H9 (cell line): ENCODE data around the gene CAV3. TPM values are rescaled to one million over a fixed set of nuclear protein-coding genes. Genes with fewer than 3 reads are reported as not detected.

ENCODE experiments used
- DNase-seq: peaks from one replicate; pipeline ENCODE4 v3.0.0-alpha.2; 2017
- H2AFZ ChIP-seq: one replicate; pipeline ENCODE4 v1.6.1; 2013; ENCODE audit warnings: mild to moderate bottlenecking, low read length, control low read depth, moderate library complexity
- H2AK5ac ChIP-seq: 2 replicates; pipeline ENCODE4 v1.6.1; 2013; ENCODE audit warnings: low read length, control low read depth, mixed read lengths; ENCODE audit not compliant: insufficient read length
- H2BK120ac ChIP-seq: one replicate; pipeline ENCODE4 v1.6.1; 2013; ENCODE audit warnings: low read depth, mild to moderate bottlenecking, low read length, control low read depth, inconsistent platforms; ENCODE audit not compliant: poor library complexity, severe bottlenecking
- H2BK12ac ChIP-seq: 2 replicates; pipeline ENCODE4 v1.6.1; 2013; ENCODE audit warnings: low read length, control low read depth, mixed read lengths, low read depth; ENCODE audit not compliant: insufficient read length
- H2BK15ac ChIP-seq: 2 replicates; pipeline ENCODE4 v1.6.1; 2013; ENCODE audit warnings: low read depth, low read length, control low read depth
- H2BK20ac ChIP-seq: one replicate; pipeline ENCODE4 v1.6.1; 2013; ENCODE audit warnings: low read depth, mild to moderate bottlenecking, low read length, control low read depth, inconsistent platforms; ENCODE audit not compliant: poor library complexity, severe bottlenecking
- H2BK5ac ChIP-seq: 2 replicates; pipeline ENCODE4 v1.6.1; 2013; ENCODE audit warnings: low read length, control low read depth, mixed read lengths; ENCODE audit not compliant: insufficient read length
- H3K14ac ChIP-seq: 2 replicates; pipeline ENCODE4 v1.6.1; 2013; ENCODE audit warnings: low read length, control low read depth; ENCODE audit not compliant: insufficient read depth
- H3K18ac ChIP-seq: 2 replicates; pipeline ENCODE4 v1.6.1; 2013; ENCODE audit warnings: low read depth, mild to moderate bottlenecking, mixed read lengths, low read length, control low read depth; ENCODE audit not compliant: insufficient read length
- H3K23ac ChIP-seq: 2 replicates; pipeline ENCODE4 v1.6.1; 2013; ENCODE audit warnings: low read length, control low read depth, mixed read lengths, low read depth; ENCODE audit not compliant: insufficient read length
- H3K23me2 ChIP-seq: 2 replicates; pipeline ENCODE4 v1.6.1; 2013; ENCODE audit warnings: low read depth, mild to moderate bottlenecking, mixed read lengths, low read length, control low read depth; ENCODE audit not compliant: insufficient read length, poor library complexity, severe bottlenecking
- H3K27ac ChIP-seq: 2 replicates; pipeline ENCODE4 v1.5.1; 2013; ENCODE audit warnings: low read length, control low read depth, mixed read lengths, low read depth; ENCODE audit not compliant: insufficient read length
- H3K27me3 ChIP-seq: 2 replicates; pipeline ENCODE4 v1.6.1; 2013; ENCODE audit warnings: low read length, control low read depth, inconsistent platforms; ENCODE audit not compliant: insufficient read depth
- H3K4ac ChIP-seq: 2 replicates; pipeline ENCODE4 v1.6.1; 2013; ENCODE audit warnings: low read depth, mild to moderate bottlenecking, control low read depth, inconsistent platforms, low read length, moderate library complexity
- H3K4me1 ChIP-seq: 2 replicates; pipeline ENCODE4 v1.6.1; 2013; ENCODE audit warnings: low read length, control low read depth, inconsistent platforms; ENCODE audit not compliant: insufficient read depth
- H3K4me2 ChIP-seq: 2 replicates; pipeline ENCODE4 v1.6.1; 2013; ENCODE audit warnings: low read length, control low read depth, mixed read lengths; ENCODE audit not compliant: insufficient read length, insufficient read depth
- H3K56ac ChIP-seq: 2 replicates; pipeline ENCODE4 v1.6.1; 2013; ENCODE audit warnings: low read depth, mild to moderate bottlenecking, mixed read lengths, low read length, control low read depth; ENCODE audit not compliant: insufficient read length
- H3K79me1 ChIP-seq: 2 replicates; pipeline ENCODE4 v1.6.1; 2013; ENCODE audit warnings: low read depth, mild to moderate bottlenecking, moderate library complexity, low read length, control low read depth, inconsistent platforms; ENCODE audit not compliant: insufficient read depth, poor library complexity, severe bottlenecking
- H3K79me2 ChIP-seq: 2 replicates; pipeline ENCODE4 v1.6.1; 2013; ENCODE audit warnings: low read length, control low read depth, inconsistent platforms; ENCODE audit not compliant: insufficient read depth
- H3K9ac ChIP-seq: 2 replicates; pipeline ENCODE4 v1.6.1; 2013; ENCODE audit warnings: low read length, control low read depth, mixed read lengths; ENCODE audit not compliant: insufficient read length; ENCODE audit errors: extremely low read depth
- H3K9me3 ChIP-seq: one replicate; pipeline ENCODE4 v1.6.1; 2013; ENCODE audit warnings: low read depth, low read length, inconsistent platforms; ENCODE audit not compliant: control insufficient read depth
- H3T11ph ChIP-seq: one replicate; pipeline ENCODE4 v1.6.1; 2013; ENCODE audit warnings: mild to moderate bottlenecking, low read length, control low read depth, inconsistent platforms
- H4K20me1 ChIP-seq: one replicate; pipeline ENCODE4 v1.6.1; 2013; ENCODE audit not compliant: control insufficient read depth, insufficient read length, insufficient read depth
- H4K5ac ChIP-seq: 2 replicates; pipeline ENCODE4 v1.6.1; 2013; ENCODE audit warnings: low read depth, mild to moderate bottlenecking, mixed read lengths, low read length, control low read depth; ENCODE audit not compliant: insufficient read length
- H4K8ac ChIP-seq: replicated peaks from 2 replicates; pipeline ENCODE4 v1.6.1; 2013; ENCODE audit warnings: low read length, control low read depth, mixed read lengths, low read depth; ENCODE audit not compliant: insufficient read length
- H4K91ac ChIP-seq: 2 replicates; pipeline ENCODE4 v1.6.1; 2013; ENCODE audit warnings: low read depth, mild to moderate bottlenecking, moderate library complexity, mixed read lengths, low read length, control low read depth; ENCODE audit not compliant: insufficient read length
- H3K27ac Mint-ChIP-seq, 3 experiments: 2 replicates in 2 of 3; 3 replicates in 1 of 3; pipeline ENCODE4 v1.8.0; 2020 to 2021; ENCODE audit warnings: mixed read lengths in 3 of 3, mild to moderate bottlenecking in 1 of 3, moderate library complexity in 1 of 3
- H3K27me3 Mint-ChIP-seq: 2 replicates; pipeline ENCODE4 v1.8.0; 2021; ENCODE audit warnings: low read depth, mild to moderate bottlenecking, moderate library complexity, mixed read lengths
- H3K36me3 Mint-ChIP-seq, 3 experiments: 2 replicates in 2 of 3; 3 replicates in 1 of 3; pipeline ENCODE4 v1.8.0; 2020 to 2021; ENCODE audit warnings: low read depth in 3 of 3, mixed read lengths in 3 of 3; ENCODE audit not compliant: insufficient read depth in 1 of 3
- H3K4me1 Mint-ChIP-seq, 2 experiments: 2 replicates each; pipeline ENCODE4 v1.8.0; 2020; ENCODE audit warnings: mixed read lengths in 2 of 2
- H3K4me3 Mint-ChIP-seq, 2 experiments: 2 replicates in 1 of 2; 3 replicates in 1 of 2; pipeline ENCODE4 v1.8.0; 2020 to 2021; ENCODE audit warnings: mild to moderate bottlenecking in 2 of 2, mixed read lengths in 2 of 2, moderate library complexity in 1 of 2
- H3K9me3 Mint-ChIP-seq, 2 experiments: 2 replicates in 1 of 2; 3 replicates in 1 of 2; pipeline ENCODE4 v1.8.0; 2020; ENCODE audit warnings: mild to moderate bottlenecking in 2 of 2, mixed read lengths in 2 of 2, moderate library complexity in 1 of 2
- CTCF ChIP-seq: fragments of 200-600 bp; sonication (generic); conservative IDR thresholded peaks from 3 replicates; pipeline ENCODE4 v1.8.0; 2021; ENCODE audit warnings: antibody characterized with exemption, mild to moderate bottlenecking
- whole genome bisulfite sequencing: extraction: QIAGEN DNeasy Blood & Tissue Kit; methylation state at CpG from one replicate; pipeline ENCODE4 v1.1.7; 2013; ENCODE audit warnings: missing lambda C conversion rate, low lambda C conversion rate, mixed read lengths; ENCODE audit not compliant: insufficient read length; ENCODE audit errors: extremely low coverage; 5-methylcytosine and 5-hydroxymethylcytosine counted together
- total RNA-seq: library from RNA; stranded (reverse); gene quantifications from 2 replicates; pipeline ENCODE4 v1.2.1, GENCODE V29; 2021

Gene CAV3
- total RNA-seq, 1 experiment from 2014 or later: not detected

GRCh38 chr3:8793242-8793641 lies 59.6 kb downstream of the CAV3 start:
- Histone ChIP-seq H2BK120ac (no peak overlapping the region), H3K9me3 (no peaks in the 10 kb centered on the region), H2BK20ac (no peak overlapping the region), H3K18ac (no peak overlapping the region), H3K4ac (no peak overlapping the region), H4K20me1 (no peaks in the 10 kb centered on the region), H3K27me3 (no peaks in the 10 kb centered on the region), H3K79me2 (no peaks in the 10 kb centered on the region), H3K9ac (no peak overlapping the region), H4K5ac (no peak overlapping the region), H2AK5ac (no peak overlapping the region), H3K14ac (no peak overlapping the region), H2BK15ac (no peak overlapping the region), H3K79me1 (no peaks in the 10 kb centered on the region), H2BK5ac (no peak overlapping the region), H2BK12ac (no peak overlapping the region), H4K91ac (no peak overlapping the region), H3K4me1 (no peaks in the 10 kb centered on the region), H3T11ph (no peak overlapping the region), H2AFZ (no peak overlapping the region), H4K8ac (no peak overlapping the region), H3K23ac (no peak overlapping the region), H3K4me2 (no peak overlapping the region), H3K27ac (no peak overlapping the region), H3K23me2 (no peaks in the 10 kb centered on the region), H3K56ac (no peak overlapping the region)
- no peaks in the 10 kb centered on the region for H3K4me1 Mint-ChIP-seq
- no peak overlapping the region for H3K4me3 Mint-ChIP-seq
- no peak for DNase-seq
- H3K9me3 Mint-ChIP-seq: peaks cover 1 to 3% of the 10 kb centered on the region in 2 experiments; a peak in 2 of 5 replicates
- no CpG with 5 or more reads among the region's 7 CpGs for WGBS
- no peak overlapping the region; a peak in 1 of 7 replicates for H3K27ac Mint-ChIP-seq
- H3K36me3 Mint-ChIP-seq: no peaks in the 10 kb centered on the region
- TF ChIP-seq CTCF: no peak
- peaks cover 3% of the 10 kb centered on the region; the same call in 1 of the 2 replicates for H3K27me3 Mint-ChIP-seq
